Measurements from ENCODE around the gene COBL. TPM values are rescaled to one million over a fixed set of nuclear protein-coding genes. Genes with fewer than 3 reads are reported as not detected.

The COBL gene
- total and polyA plus RNA-seq, 9 of the 15 experiments (the other 6 are each of a cell fraction or from before 2014, with no cell fraction given) = 0.01 to 2.4 (median 0.09) TPM; not detected in 3

DNA sequence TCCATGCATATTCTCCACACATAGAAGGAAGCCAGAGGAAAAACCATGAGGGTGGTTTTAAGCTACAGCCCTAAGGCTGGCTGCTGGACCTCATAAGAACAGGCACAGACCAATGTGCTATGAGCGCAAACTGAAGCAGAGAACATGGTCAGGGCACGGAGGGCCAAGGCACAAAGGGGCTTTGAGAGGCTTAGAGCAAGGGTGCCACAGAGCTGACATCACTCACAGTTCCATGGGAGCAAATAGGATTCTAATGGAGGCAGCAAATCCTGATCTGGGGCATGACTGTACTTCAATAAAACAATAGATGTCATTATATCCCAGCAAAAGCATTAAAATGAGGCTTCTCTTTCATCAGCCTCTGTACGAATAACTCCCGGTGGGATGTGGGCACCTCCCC lies 162.4 kb downstream of the COBL start (continued):
- no peak for TF ChIP-seq NFRKB (IDR thresholded peaks at IDR 0.05; ENCODE audit: low read depth)
- no peak for TF ChIP-seq NELFE (IDR thresholded peaks at IDR 0.05; ENCODE audit: insufficient read depth, insufficient read length)
- TF ChIP-seq, protein P1, sequence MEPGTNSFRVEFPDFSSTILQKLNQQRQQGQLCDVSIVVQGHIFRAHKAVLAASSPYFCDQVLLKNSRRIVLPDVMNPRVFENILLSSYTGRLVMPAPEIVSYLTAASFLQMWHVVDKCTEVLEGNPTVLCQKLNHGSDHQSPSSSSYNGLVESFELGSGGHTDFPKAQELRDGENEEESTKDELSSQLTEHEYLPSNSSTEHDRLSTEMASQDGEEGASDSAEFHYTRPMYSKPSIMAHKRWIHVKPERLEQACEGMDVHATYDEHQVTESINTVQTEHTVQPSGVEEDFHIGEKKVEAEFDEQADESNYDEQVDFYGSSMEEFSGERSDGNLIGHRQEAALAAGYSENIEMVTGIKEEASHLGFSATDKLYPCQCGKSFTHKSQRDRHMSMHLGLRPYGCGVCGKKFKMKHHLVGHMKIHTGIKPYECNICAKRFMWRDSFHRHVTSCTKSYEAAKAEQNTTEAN (CRISPR knock-in tag; IDR thresholded peaks at IDR 0.05) = no peak
- no peak for TF ChIP-seq KLF16 (IDR thresholded peaks at IDR 0.05)
- no peak for TF ChIP-seq RBM14 (IDR thresholded peaks at IDR 0.05; ENCODE audit: borderline replicate concordance, insufficient read depth, low read depth, low read length)

DNA sequence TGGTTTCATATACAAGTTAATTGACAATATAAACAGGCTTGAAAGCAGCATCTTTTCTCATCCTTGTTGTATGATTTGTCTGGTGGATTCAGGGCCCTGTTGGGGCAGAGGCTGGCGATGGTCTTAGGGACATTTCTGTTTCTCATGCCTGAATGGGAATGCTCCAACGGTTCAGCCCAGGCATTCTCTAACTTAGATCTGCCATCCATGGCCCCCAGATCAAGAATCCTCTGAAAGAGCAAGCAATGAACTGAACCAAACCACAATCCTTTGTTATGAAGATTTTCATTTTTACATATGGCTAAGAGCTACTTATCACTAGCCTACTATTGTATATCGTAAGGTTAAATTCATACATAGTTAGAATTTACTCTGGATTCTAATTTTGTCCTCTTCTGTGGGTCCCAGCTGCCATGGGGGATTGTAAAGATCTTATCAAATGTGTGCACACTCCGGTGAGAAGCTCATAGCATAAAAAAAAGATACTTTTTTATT lies 163.9 kb downstream of the COBL start:
- H3K9ac ChIP-seq (ENCODE audit: insufficient read depth in 1 of 2, low read depth in 2 of 2, low read length in 2 of 2) = no peak overlapping the region
- no peak overlapping the region for H3K4me3 ChIP-seq
- no peak for DNase-seq (ENCODE audit: extremely low read depth in 1 of 4, low spot score in 3 of 4)
- no peaks in the 10 kb centered on the region for H3K36me3 ChIP-seq (ENCODE audit: control insufficient read depth, insufficient read depth, low read length)
- in situ Hi-C loops (cut with MboI) = no loop called here
- H4K20me1 ChIP-seq (replicated peaks; ENCODE audit: control insufficient read depth, insufficient read depth, low read length) = no peaks in the 10 kb centered on the region
- no peak for ATAC-seq
- ChIA-PET CTCF (ENCODE audit: low intra/inter-chr PET ratio) (no interaction called here), POLR2A (interaction anchor here (0.8 kb wide), 2 partner anchors 9 to 10 kb away, joined by 3 read pairs; no protein-coding TSS in a partner anchor)
- FAIRE-seq = no peak
- no peak overlapping the region for H2AFZ ChIP-seq (ENCODE audit: low read depth, low read length)
- H3K27me3 ChIP-seq (ENCODE audit: control insufficient read depth in 2 of 2, insufficient read depth in 2 of 2, low read length in 2 of 2) = peaks cover 0 to 15% of the 10 kb centered on the region in 2 experiments; a peak in 2 of 5 replicates
- H3K27ac ChIP-seq (ENCODE audit: extremely low read depth, low read depth, low read length) = no peak overlapping the region
- no peaks in the 10 kb centered on the region for H3K9me3 ChIP-seq (replicated peaks; ENCODE audit: control insufficient read depth, insufficient read depth, low read depth, low read length)
- intact Hi-C loops (cut with micrococcal nuclease) = no loop called here
- no peaks in the 10 kb centered on the region for H3K9me1 ChIP-seq (ENCODE audit: control insufficient read depth, insufficient read depth, low read length)
- H3K79me2 ChIP-seq (ENCODE audit: control insufficient read depth, insufficient read depth, low read length) = no peaks in the 10 kb centered on the region
- H3K4me1 ChIP-seq (replicated peaks in 1 of 2; ENCODE audit: control insufficient read depth in 2 of 2, insufficient read depth in 2 of 2, low read length in 2 of 2) = no peaks in the 10 kb centered on the region
- H3K4me2 ChIP-seq (ENCODE audit: insufficient read depth, low read length) = no peak overlapping the region
- WGBS (ENCODE audit: insufficient coverage, low coverage, missing lambda C conversion rate) = 1% methylated on average over 4 of the region's 4 CpGs
- no TSS peak for BruUV-seq (replicated peaks)
- TF ChIP-seq FOXK1 (CRISPR knock-in tag; IDR thresholded peaks at IDR 0.05; ENCODE audit: borderline replicate concordance) (no peak), ERF (CRISPR knock-in tag; IDR thresholded peaks at IDR 0.05) (no peak), MTA1 (IDR thresholded peaks at IDR 0.05; ENCODE audit: borderline replicate concordance) (no peak), ZNF311 (CRISPR knock-in tag; IDR thresholded peaks at IDR 0.05) (no peak)
- TF ChIP-seq, protein P2, sequence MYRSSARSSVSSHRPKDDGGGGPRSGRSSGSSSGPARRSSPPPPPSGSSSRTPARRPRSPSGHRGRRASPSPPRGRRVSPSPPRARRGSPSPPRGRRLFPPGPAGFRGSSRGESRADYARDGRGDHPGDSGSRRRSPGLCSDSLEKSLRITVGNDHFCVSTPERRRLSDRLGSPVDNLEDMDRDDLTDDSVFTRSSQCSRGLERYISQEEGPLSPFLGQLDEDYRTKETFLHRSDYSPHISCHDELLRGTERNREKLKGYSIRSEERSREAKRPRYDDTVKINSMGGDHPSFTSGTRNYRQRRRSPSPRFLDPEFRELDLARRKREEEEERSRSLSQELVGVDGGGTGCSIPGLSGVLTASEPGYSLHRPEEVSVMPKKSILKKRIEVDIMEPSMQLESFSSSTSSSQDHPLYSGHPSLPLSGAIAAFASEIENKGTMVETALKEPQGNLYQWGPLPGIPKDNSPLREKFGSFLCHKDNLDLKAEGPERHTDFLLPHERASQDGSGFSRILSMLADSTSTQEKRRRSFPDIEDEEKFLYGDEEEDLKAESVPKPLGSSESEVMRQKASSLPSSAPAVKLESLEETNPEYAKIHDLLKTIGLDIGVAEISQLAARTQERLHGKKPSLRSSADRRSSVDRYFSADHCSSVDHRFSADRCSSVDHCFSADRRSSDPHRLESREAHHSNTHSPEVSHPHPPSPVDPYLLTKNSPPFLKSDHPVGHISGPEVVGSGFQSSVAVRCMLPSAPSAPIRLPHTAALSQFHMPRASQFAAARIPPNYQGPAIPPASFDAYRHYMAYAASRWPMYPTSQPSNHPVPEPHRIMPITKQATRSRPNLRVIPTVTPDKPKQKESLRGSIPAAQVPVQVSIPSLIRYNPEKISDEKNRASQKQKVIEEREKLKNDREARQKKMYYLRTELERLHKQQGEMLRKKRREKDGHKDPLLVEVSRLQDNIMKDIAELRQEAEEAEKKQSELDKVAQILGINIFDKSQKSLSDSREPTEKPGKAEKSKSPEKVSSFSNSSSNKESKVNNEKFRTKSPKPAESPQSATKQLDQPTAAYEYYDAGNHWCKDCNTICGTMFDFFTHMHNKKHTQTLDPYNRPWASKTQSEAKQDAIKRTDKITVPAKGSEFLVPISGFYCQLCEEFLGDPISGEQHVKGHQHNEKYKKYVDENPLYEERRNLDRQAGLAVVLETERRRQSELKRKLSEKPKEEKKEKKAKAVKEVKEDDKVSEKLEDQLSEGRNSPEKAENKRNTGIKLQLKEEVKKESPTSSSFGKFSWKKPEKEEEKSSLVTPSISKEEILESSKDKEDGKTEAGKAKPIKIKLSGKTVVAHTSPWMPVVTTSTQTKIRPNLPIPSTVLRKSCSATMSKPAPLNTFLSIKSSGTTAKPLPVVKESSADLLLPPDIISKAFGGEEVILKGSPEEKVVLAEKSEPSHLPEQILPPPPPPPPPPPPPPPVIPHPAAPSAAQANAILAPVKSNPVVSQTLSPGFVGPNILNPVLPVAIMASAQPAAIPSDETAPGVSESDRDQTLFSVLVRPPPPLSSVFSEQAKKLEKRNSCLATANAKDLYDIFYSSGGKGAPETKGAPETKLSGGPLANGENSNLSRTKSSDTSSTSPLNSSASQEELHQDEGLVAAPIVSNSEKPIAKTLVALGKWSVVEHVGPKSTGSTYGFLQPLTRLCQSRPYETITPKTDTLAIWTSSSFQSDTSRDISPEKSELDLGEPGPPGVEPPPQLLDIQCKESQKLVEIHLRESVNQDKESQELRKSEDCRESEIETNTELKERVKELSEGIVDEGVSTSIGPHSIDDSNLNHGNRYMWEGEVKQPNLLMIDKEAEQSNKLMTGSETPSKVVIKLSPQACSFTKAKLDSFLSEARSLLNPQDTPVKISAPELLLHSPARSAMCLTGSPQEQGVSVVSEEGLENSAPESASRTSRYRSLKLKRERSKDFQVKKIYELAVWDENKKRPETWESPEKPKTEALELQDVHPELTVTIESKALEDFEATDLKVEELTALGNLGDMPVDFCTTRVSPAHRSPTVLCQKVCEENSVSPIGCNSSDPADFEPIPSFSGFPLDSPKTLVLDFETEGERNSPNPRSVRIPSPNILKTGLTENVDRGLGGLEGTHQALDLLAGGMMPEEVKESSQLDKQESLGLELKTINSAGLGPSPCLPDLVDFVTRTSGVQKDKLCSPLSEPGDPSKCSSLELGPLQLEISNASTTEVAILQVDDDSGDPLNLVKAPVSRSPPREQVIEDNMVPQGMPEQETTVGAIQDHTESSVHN (IDR thresholded peaks at IDR 0.05; ENCODE audit: borderline replicate concordance in 1 of 2, low read depth in 1 of 2) = no peak
